Measurements from ENCODE around the gene GRAP2.
A peak's percentile ranks its signal among the peaks of the same experiment; 100 is the strongest.
"Not testable (repeated sequence)": the region's sequence is repeated elsewhere in the genome, so short reads cannot be mapped to it uniquely, and the experiment has no call there.

The GRAP2 gene

DNA sequence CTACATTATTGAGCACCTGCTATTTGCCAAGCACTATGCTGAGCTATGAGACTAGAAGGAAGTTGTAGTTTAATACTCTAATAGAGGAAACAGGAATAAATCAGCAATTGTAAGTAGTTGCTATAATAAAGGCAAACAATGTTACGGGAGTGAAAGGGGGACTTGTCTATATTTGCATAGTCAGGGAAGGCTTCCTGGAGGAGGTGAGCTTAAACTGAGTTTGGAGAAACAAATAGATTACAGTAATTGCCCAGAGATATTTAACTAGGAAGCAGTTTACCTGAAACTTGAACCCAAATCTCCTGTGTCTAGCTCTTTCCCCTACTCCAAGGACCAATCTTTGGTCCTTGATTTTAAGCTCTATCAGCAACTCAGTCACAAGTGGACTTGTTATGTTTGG, 5.2 kb upstream of the GRAP2 start:
- DNase-seq (ENCODE audit: low read depth) = no peak
- TF ChIP-seq, protein P1, sequence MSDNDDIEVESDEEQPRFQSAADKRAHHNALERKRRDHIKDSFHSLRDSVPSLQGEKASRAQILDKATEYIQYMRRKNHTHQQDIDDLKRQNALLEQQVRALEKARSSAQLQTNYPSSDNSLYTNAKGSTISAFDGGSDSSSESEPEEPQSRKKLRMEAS (IDR thresholded peaks at IDR 0.05; ENCODE audit: low read depth, low read length) = no peak
- TF ChIP-seq MYC (IDR thresholded peaks at IDR 0.05; ENCODE audit: low read depth, low read length) (no peak), POLR2A (IDR thresholded peaks at IDR 0.05; ENCODE audit: extremely low read depth, insufficient read length) (no peak)
- TF ChIP-seq, protein P2, sequence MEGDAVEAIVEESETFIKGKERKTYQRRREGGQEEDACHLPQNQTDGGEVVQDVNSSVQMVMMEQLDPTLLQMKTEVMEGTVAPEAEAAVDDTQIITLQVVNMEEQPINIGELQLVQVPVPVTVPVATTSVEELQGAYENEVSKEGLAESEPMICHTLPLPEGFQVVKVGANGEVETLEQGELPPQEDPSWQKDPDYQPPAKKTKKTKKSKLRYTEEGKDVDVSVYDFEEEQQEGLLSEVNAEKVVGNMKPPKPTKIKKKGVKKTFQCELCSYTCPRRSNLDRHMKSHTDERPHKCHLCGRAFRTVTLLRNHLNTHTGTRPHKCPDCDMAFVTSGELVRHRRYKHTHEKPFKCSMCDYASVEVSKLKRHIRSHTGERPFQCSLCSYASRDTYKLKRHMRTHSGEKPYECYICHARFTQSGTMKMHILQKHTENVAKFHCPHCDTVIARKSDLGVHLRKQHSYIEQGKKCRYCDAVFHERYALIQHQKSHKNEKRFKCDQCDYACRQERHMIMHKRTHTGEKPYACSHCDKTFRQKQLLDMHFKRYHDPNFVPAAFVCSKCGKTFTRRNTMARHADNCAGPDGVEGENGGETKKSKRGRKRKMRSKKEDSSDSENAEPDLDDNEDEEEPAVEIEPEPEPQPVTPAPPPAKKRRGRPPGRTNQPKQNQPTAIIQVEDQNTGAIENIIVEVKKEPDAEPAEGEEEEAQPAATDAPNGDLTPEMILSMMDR (IDR thresholded peaks at IDR 0.05; ENCODE audit: low read depth, low read length) = no peak

DNA sequence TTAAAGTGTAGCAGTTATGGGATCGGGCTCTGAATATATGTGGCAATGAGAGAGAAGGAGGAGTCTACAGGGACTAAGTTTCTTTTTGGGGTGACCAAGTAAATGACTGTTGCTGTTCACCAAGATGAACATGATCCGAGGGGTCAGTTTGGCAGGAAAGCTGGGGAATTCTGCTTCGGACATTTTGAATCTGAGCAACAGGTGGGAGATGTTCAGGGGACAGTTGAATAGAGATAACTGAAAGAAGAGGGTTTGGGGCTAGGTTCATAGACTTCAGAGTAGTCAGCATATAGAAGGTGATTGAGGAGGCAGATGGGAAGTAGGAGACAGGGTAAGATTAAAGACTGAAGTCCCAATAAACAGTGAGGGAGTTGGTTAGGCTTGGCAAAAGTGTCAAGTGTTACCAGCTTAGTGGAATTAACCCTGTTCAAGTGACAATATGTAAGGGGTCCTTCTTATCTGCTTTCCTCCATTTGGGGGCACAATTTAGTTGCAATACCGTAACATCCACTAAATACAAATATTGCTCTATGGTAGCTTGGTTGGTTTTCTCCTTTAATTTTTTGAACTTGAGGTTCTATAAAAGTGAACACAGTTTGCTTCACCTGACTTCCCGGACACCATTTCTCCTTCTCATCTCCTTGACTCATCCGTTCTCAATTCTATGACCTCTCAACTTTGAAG, 4.4 kb upstream of the GRAP2 start:
- no peak overlapping the region for H3K4me3 ChIP-seq (ENCODE audit: low read depth, low read length)
- TF ChIP-seq, protein P1 (IDR thresholded peaks at IDR 0.05; ENCODE audit: low read depth, low read length) = no peak
- no peak for TF ChIP-seq MYC (IDR thresholded peaks at IDR 0.05; ENCODE audit: low read depth, low read length)
- no peak for TF ChIP-seq POLR2A (IDR thresholded peaks at IDR 0.05; ENCODE audit: extremely low read depth, insufficient read length)
- TF ChIP-seq, protein P2 (IDR thresholded peaks at IDR 0.05; ENCODE audit: low read depth, low read length) = no peak
- DNase-seq (ENCODE audit: low read depth) = no peak

More for the DNA sequence above, 5.2 kb upstream of the GRAP2 start:
- no peak overlapping the region for H3K4me3 ChIP-seq (ENCODE audit: low read depth, low read length)

DNA sequence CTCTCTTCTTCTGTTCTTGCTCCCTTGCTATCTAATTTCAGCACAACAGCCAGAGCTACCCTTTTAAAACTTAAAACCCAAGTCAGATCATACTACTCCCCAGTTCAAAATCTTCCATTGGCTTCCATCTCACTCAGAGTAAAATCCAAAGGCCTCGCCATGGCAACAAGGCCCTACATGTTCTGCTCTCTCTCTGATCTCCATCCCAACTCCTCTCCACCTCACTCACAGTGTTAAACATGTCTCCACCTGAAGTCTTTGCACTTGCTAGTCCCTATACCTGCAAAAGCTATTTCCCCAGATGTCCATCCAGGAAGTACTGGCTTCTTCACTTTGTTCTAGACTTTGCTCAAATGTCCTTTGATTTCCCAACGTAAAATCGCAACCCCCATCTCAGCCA, 3.0 kb upstream of the GRAP2 start:
- H3K4me3 ChIP-seq (ENCODE audit: low read depth, low read length) = no peak overlapping the region
- no peak for DNase-seq (ENCODE audit: low read depth)
- TF ChIP-seq, protein P1 (IDR thresholded peaks at IDR 0.05; ENCODE audit: low read depth, low read length) = no peak
- no peak for TF ChIP-seq POLR2A (IDR thresholded peaks at IDR 0.05; ENCODE audit: extremely low read depth, insufficient read length)
- TF ChIP-seq, protein P2 (IDR thresholded peaks at IDR 0.05; ENCODE audit: low read depth, low read length) = no peak

DNA sequence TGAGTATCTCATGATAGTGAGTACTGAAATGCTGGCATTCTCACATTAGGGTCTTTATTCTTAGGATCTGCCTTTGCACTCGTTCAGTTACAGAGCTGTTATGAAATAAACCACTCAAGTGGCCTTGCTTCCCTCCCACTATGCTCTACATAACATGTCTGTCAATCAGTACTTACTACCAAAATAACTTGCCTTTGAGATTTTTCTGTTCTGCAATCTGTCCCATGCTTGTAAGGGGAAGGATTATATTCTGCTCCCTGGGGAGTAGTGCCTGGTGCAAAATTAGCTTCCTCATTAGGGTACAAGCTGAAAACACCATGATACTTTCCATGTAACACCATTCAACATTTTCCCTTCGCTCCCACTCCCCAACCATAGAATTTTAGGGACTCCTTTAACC, 1.9 kb upstream of the GRAP2 start:
- H3K4me3 ChIP-seq (ENCODE audit: low read depth, low read length) = no peak overlapping the region
- DNase-seq (ENCODE audit: low read depth) = peak; percentile 93
- TF ChIP-seq, protein P1 (IDR thresholded peaks at IDR 0.05; ENCODE audit: low read depth, low read length) = 0 out of 2 replicates have a peak, but pooled peaks have one; percentile 15
- TF ChIP-seq, protein P2 (IDR thresholded peaks at IDR 0.05; ENCODE audit: low read depth, low read length) = no peak

DNA sequence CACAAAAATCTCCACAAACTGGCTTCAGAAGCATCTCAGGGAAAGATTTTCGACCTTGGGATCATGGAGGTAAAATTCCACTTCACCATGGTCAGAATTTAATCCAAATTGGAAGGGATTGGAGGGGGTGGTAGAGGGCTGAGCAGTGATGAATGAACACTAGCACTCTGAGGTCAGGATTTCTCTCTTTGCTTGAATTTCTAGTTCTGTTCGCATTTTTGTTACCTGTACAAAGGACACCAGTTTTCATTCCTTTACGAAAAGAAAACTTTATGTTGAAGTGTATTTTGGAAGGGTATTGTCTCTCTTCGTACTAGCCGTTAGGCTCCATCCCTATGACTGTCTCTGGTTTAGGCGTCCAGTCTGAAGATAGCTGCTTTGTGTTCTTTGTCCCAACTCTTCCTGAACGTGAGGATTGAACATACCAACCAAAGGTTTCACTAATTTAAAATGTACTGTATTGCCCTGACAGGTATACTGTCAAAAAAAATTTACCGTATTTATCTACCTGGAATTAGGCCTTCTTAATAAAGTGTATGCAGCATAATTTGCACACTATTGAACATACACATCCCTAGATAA, 772 bp downstream of the GRAP2 start:
- no peak overlapping the region for H3K4me3 ChIP-seq (ENCODE audit: low read depth, low read length)
- TF ChIP-seq MYC (IDR thresholded peaks at IDR 0.05; ENCODE audit: low read depth, low read length) (no peak), POLR2A (IDR thresholded peaks at IDR 0.05; ENCODE audit: extremely low read depth, insufficient read length) (no peak)
- TF ChIP-seq, protein P2 (IDR thresholded peaks at IDR 0.05; ENCODE audit: low read depth, low read length) = no peak
- TF ChIP-seq, protein P1 (IDR thresholded peaks at IDR 0.05; ENCODE audit: low read depth, low read length) = no peak
- no peak for DNase-seq (ENCODE audit: low read depth)

DNA sequence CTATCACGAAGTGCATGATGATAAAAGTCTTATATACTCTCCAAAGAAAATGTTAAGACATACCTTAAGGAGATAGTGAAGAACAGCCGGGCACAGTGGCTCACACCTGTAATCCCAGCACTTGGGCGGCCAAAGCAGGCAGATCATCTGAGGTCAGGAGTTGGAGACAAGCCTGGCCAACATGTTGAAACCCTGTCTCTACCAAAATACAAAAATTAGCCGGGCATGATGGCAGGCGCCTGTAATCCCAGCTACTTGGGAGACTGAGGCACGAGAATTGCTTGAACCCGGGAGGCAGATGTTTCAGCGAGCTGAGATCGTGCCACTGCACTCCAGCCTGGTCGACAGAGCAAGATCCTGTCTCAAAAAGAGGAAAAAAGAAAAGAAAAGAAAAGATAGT, 3.1 kb downstream of the GRAP2 start:
- H3K4me3 ChIP-seq (ENCODE audit: low read depth, low read length); DNase-seq (ENCODE audit: low read depth): not testable (repeated sequence)
